NCI-H82 treated with DMSO at 0.1 percent for 48 hours (cell line): ENCODE measurements around the gene NARS2.

Experiments
- DNase-seq: peaks from one replicate; lab custom pipeline; 2025; ENCODE audit not compliant: unreplicated experiment; lab: John Stamatoyannopoulos, UW

NARS2 gene

DNA sequence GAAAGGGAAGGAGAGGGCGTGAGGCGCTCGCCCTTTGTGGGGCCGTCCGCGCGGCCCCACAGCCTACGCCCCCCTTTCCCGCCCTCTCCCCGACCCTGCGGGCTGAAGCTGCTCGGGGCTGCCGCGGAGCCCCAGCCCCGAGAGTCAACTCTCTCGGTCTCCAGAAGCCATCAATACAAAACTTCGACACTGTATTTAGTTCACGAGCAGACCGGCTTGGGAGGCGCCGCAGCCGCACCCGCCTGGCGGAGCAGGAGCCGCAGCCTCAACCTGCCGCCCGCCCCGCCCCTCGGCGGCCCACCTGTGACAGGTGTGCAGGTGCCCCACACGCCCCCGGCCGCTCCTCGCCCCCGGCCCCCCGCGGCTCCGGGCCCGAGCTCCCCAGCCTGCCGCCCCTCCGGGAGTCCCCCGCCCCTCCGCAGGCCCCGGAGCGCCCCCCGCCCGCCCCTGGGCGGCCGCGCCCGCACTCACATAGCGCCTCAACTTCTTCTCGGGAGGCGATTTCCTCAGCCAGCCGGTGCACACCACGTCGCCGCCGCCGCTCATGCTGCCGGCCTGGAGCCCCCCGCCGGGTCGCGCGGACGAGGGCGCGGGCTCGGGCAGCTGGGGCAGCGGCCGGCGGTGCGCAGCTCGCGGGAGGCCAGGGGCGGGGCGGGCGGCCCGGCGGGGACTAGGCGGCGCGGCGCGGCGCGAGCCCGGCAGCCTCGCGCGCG, 157.3 kb downstream of the NARS2 start, which contains the start of gene GAB2:
Gene GAB2, minus strand, starts transcription at position 646 of the 713 bp plus-strand sequence. Its CDS starts 100 bp downstream, at position 546.
- DNase-seq, result no peak

DNA sequence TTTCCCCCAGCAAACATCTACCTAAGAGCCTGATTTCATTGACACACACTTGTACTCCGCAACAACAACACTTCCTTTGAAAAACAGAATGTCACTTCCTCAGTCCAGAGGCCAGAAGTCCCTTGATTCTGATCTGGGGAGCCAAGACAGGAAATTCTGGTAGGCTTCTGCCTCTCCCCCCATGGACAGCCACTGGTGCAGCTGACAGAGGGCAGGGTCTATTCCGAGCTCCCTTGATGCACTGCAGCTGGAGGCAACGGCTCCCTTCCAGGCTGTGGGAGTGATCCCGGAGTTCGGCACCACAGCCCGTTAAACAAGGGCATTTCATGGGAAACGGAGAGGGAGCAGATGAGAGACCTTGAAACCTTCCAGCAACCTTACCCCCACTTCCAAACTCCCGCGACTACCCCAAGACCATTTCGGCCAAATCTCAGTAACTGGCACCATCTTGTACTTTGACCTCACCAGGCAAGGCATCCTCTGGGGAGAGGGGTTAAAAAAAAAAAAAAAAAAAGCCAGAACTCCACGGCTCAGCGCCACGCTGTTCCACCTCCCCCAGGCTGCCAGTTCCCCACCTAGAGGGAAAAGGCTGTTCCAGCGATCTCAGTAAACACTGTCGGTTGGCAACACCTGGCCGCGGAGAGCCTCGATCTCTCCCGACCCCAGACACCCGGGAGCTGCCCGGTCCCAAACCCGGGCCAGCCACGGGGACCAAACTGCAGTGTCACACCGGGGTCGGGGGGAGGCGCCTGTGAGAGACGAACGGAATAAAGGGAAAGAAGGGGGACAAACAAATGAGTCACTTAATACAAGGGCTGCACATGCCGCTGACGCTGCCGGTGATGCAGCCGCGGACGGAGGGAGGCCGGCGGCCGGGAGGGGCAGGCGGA, 158.1 kb downstream of the NARS2 start:
- peak; percentile 47 for DNase-seq

DNA sequence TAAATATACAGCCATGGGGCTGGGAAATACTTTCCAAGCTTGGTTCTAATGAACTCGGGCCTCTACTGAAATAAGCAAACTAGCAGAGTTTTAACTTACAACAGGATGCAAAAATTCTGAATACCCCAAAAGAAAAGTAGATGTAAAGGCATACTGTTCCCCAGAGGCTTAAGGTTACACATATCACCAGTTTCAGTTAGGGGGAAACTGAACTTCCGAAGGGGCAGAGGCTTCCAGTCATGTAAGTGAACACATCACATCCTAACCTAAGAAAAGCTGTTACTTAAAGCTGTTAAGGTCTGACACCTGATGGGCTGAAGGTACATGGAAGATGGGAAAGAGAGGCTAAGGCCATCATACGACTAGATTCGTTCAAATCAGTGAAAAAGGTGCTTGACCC, 159.3 kb downstream of the NARS2 start:
- no peak for DNase-seq

DNA sequence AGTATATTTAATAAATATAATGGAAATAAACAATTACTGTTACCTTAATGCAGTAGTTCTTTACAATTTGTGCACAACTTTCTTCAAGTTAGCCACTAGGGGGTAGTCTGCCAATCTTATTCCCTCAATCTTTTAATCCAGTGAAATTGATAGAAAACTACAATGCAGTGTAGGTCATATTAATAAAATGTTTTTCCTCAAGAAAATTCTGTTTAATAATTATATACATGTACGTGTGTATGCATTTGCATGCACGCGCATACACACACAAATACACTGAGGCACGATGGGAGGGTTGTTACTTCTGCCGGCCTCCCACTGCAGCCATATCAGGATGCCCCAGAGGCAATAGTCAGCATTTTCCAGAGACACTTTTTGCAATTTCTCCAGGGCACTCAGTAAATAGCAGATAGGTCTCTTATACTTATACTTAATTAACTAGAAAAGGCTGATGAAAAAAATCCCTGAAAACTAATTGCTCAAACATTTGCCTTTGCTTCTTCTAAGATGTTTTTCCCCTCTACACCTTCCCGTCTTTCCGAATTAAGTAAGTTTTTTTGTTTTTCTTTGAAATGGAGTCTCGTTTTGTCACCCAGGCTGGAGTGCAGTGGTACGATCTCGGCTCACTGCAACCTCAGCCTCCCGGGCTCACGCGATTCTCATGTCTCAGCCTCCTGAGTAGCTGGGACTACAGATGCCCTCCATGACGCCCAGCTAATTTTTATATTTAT, 160.2 kb downstream of the NARS2 start:
- peak; percentile 31 for DNase-seq

DNA sequence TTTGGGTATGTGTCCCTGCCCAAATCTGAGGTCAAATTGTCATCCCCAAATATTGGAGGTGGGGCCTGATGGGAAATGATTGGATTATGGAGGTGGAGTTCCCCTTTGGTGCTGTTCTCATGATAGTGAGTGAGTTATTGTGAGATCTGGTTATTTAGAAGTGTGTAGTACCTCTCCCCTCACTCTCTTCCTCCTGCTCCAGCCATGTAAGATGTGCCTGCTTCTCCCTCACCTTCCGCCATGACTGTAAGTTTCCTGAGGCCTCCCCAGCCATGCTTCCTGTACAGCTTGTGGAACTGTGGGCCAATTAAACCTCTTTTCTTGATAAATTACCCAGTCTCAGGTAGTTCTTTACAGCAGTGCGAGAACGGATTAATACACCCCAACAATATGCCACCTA, 166.0 kb downstream of the NARS2 start:
- DNase-seq, result no peak

DNA sequence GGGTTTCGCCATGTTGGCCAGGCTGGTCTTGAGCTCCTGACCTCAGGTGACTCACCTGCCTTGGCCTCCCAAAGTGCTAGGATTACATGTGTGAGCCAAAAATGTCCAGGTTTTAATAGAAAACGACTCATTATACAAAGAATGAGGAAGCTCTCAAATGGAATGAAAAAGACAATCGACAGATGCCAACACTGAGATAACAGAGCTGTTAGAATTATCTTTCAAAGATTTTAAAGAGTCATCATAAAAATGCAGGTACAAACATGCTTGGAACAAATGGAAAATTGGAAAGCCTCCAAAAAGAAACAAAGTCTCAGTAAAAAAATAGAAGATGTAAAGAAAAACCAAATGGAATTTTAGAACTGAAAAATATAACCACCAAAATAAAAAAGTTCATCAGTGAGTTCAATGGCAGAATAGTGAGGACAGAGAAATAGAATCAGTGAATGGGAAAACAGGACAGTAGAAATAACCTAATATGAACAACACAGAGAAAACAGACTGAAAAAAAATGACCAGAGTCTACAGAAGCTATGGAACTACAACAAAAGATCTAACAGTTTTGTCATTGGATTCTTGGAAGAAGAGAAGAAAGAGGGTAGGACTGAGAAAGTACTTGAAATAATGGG, 168.0 kb downstream of the NARS2 start:
- DNase-seq, result no peak

DNA sequence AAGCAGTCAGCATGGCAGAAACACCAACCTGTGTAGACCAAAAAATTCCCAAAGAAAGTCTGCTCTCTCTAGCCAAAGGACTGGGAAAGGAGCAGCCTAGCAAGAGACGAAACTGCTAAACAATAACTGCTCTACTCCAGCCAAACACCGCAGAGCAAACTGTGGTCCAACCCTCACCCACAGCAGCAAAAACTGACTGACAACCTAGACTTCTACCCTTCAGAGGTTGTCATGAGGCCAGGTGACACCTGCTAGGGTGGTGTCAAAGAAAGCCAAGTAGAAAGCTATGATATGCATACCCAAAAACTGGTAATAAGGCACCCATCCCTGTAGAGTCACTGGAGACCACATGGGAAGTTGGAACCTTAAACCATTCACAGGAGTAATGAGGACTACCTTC, 168.9 kb downstream of the NARS2 start:
- no peak for DNase-seq

DNA sequence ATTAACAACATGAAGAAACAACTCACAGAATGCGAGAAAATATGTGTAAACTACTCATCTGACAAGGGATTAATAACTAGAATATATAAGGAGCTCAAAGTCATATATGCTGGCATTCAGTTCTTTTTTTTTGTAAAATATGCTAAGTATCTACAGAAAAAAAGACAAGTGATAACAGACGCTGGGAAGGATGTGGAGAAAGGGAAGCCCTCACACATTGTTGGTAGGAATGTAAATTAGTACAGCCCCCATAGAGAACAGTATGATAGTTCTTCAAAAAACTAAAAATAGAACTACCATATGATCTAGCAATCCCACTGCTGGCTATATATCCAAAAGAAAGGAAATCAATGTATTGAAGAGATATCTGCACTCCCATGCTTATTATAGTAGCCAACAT, 170.9 kb downstream of the NARS2 start:
- no peak for DNase-seq

DNA sequence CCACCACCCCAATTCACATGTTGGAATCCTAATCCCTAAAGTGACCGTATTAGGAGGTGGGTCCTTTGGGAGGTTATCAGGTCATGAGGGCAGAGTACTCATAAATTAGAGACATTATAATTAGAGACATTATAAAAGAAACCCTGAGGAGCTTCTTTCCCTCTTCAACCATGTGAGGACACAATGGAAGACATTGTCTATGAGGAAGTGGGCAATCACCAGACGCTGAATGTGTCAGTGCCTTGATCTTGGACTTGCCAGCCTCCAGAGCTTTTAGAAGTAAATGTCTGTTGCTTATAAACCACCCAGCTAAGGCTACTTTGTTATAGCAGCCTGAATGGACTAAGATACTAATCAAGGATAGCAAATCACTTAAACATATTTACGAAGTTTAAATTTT, 171.8 kb downstream of the NARS2 start:
- DNase-seq, result no peak

DNA sequence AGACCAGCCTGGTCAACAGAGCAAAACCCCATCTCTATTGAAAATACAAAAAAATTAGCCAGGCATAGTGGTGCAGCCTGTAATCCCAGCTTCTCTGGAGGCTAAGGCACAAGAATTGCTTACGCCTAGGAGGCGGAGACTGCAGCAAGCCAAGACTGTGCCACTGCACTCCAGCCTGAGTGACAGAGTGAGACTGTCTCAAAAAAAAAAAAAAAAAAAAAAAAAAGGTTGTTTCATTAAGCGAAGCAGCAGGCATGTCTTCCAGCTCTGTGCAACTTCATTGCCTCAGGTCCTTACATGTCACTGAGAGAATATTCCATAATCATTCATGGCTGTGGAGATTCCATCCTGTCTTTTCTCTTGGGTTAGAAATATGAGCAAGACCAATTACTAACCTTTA, 174.0 kb downstream of the NARS2 start:
- no peak for DNase-seq

DNA sequence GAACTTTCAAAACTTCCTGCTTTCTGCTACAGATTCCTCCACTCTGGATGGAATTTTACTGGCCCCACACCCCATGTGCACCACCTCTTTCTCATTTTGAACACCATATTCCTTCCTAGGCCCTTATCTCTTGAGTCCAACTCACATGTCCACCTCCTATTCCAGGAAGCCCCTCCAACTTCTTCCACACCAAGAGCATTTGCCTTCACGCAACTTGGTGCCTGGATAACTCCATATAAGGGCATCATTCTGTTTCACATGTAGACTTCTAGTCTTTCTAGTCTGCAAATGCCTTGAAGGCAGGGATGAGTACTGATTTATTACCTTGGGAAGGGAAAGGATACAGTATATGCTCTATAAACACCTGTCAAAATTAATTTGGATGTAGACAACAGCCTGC, 174.5 kb downstream of the NARS2 start:
- DNase-seq, result no peak

DNA sequence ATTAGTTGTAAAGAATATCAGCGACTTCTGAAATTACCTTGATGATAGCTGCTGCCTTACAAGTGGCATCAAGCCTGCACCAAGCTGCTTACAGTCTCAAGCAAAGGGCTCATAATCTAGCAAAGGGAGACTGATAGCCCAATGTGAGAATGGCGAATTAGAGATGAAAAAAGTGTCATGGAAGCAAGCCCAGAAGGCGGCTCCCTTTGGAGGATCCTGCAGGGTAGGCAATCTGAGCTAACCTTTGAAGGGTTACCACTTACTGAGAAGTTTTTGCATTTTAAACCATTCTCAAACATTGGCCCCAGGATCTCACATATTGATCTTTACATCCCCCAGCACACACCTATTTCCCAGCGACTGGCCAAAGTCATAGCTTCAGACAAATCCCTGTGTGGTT, 175.5 kb downstream of the NARS2 start:
- DNase-seq, result no peak

DNA sequence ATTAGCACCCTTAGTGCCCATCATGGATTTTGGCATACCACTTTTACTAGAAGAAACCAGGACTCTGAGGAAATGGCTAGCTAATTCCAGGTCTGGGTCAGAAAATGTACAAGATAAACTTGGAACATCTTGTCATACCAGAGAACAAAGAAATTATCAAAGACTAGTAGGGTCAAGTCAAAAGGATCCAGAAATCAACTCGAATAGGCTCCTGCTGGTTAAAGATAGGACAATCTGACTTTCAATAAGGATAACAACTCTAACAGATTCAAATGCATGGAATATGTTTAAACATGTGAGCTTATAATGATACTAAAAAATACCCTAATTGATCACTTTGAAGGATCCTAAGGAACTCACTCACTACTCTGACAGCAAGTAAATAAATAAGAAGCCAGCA, 175.9 kb downstream of the NARS2 start:
- DNase-seq, result no peak

DNA sequence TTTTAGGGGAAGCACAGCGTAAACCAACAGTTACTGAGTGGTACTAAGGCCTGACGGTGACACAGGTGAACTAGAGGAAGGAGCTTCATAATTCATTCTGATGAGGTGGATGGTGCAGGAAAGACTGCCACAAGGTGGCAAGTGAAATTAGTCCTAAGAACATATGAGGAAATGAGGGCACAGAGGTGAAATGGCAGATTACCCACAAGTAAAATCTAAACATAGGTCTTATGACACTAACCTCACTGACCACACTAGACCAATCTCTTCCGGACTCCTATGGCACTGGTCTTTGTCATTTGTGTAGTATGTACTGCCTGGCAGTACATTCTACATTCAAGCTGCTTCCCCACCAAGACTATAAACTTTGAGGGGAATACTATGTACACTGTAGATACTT, 177.3 kb downstream of the NARS2 start:
- no peak for DNase-seq

DNA sequence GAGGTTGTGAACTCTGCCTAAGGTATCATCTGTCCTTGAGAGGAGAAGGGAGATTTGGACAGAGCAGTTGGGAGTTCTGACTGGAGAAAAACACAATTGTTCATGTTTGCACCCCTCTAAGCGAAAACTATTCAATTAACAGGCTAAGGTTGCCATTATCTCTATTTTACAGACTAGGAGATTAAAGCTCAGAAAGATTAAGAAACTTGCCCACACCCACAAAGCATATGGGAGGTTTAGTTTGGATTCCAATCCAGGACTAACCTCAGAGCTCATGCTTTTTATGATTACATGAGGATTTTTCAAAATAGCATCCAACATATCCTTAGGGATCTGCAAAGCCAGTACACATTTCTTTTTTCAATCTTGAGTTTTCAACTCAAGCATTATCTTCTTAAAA, 179.1 kb downstream of the NARS2 start:
- peak; percentile 70 for DNase-seq

DNA sequence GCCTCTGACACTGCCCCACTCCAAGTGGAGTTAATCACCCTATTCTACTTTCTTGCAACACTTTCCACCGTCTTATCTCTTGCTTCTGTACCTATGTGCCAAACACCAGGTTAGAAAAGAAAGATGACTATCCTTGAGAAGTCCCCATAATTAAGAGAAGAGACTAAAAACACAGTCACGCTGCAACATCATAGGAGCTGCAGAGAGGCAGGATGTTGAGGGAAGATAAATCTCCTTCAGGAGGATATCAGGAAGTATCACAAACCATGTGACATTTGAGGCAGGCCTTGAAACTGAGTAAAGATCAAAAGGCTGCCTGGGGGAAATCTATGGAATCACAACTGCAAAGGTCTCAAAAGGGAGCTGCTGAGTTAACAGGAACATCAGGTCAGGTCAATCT, 181.8 kb downstream of the NARS2 start:
- DNase-seq, result no peak

DNA sequence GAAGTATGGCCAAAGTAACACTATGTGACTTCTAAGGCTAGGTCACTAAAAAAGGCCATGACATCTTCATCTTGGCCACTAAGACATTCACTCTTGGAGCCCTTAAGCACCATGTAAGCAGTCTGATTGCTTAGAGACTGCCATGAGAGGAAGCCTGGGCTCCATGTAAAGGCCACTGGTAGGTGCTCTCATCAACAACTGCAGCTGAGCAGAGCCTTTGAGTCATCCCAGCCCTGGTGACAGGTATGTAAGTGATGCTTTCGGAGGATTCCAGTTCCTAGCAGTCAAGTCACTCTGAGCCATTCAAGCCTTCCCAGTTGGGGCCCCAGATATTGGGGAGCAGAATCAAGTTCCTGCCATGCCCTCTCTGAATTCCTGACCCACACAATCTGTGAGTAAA, 183.2 kb downstream of the NARS2 start:
- no peak for DNase-seq

DNA sequence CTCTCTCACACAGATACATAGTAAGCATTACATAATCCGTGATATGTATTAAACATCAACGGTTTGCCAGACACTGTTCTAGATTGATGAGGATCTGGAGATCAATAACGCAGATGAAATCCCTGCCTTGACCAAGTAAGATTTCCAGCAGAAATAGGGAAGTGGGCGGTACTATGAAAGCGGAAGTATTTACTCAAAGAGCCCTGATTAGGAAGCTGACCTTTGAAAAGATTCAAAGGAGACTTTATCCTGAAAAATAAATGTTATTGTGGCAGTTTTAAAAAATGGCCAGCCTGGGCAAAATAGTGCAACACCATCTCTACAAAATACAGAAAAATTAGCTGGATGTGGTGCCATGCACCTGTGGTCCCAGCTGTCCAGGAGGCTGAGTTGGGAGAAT, 183.9 kb downstream of the NARS2 start:
- no peak for DNase-seq

DNA sequence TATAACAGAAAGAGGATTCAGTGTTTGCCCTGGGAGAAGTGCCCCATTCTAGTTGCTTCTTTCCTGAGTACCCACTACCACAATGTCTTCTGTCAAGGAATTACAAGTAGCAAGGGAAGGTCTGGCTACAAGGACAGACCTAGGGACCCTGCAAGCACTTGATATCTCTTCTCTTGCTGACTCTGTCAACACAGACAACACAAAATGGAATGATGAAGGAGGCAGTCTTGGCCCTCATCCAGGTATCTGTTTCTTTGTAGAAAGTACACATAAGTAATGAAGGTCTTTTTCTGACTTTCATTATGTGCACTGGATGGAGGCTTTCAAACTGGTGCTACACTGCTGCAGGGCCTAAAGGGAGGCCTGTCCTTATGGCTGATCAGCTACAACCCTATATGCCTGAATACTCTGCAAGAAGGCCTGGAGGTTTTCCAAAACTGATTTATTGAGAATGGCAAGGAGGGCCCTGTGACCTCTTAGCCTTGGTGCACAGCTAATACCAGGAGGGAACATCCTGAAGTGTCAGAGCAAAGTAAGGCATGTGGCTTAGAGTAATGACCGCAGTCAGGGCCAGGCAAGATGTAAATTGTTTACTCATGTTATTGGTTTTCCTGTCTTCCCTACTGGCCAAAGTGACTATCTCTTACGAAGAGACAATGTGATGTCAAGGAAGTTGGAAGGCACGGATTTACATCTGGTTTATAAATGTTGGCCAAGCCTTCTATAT, 188.3 kb downstream of the NARS2 start:
- DNase-seq, result no peak
